SHP77 treated with DMSO at 0.1 percent for 48 hours (cell line): ENCODE measurements around the gene ANKRD23.
"Not testable (repeated sequence)": the region's sequence is repeated elsewhere in the genome, so short reads cannot be mapped to it uniquely, and the experiment has no call there.

Experiments used
- DNase-seq: peaks from one replicate; lab custom pipeline; 2025; lab: John Stamatoyannopoulos, UW

The ANKRD23 gene

GRCh38 chr2:96816127-96816835, 27.5 kb downstream of the ANKRD23 start, which contains the start of gene CNNM3:
Gene CNNM3, plus strand, starts transcription at chr2:96816268. Its CDS starts 10 bp downstream, at chr2:96816278.
- DNase-seq, result peak; percentile 79

- DNase-seq, result no peak
These were observed 28.3 kb downstream of the ANKRD23 start for GRCh38 chr2:96815326-96816126.

DNA sequence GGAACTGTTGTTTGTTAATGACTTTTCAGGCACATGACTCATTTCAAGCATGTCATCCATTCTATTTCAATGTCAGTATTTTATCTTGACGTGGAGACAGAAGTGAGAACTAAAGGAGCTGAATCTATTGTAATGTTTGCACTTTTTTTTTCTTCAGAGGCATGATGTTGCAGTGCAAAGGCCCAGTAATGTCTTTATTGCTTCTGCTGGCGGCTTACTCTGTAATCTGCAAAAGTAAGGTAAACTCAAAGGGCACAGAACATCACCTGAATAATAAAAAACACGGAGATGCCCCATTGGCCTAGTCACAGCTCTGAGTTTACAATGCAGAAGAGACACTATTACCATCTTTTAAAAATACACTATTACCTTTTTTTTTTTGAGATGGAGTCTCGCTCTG, 30.2 kb downstream of the ANKRD23 start:
- no peak for DNase-seq

- no peak for DNase-seq
These were observed 31.9 kb downstream of the ANKRD23 start for GRCh38 chr2:96811917-96812316.

DNA sequence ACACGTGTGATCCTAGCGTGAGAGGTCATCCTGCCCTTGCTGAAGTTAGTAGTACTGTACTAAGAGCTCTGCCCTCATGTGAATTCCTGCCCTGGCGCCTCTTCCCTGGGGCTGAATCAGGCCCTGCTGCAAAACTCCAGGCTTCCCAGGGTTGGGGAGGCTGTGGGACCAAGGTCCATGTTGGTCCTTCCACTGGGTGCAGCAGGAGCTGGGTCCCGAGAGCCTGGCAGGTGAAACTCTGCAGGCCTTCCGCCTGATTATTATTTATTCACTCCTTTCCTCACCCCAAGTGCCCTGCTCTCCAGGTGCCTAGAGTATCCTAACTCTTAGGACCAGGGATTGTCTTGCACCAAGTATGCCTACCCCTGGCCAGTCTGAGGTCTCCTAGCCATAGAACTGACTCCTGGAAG, 33.0 kb downstream of the ANKRD23 start:
- no peak for DNase-seq

GRCh38 chr2:96809951-96810782, 33.7 kb downstream of the ANKRD23 start:
- no peak for DNase-seq

GRCh38 chr2:96809216-96809882, 34.5 kb downstream of the ANKRD23 start:
- no peak for DNase-seq

- DNase-seq, result no peak
These were observed 35.5 kb downstream of the ANKRD23 start for GRCh38 chr2:96808176-96808837.

DNA sequence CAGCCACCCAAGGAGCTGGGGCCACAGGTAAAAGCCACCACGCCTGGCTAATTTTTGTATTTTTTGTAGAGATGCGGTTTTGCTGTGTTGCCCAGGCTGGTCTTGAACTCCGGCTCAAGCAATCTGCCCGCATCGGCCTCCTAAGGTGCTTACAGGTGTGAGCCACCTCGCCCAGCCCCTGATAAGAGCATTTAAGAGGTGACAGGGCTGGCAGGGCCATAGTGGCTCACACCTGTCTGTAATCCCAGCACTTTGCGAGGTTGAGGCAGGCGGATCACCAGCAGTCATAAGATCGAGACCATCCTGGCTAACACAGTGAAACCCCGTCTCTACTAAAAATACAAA, 36.7 kb downstream of the ANKRD23 start:
- DNase-seq, result no peak

- no peak for DNase-seq
These were observed 37.2 kb downstream of the ANKRD23 start for GRCh38 chr2:96806468-96807126.

DNA sequence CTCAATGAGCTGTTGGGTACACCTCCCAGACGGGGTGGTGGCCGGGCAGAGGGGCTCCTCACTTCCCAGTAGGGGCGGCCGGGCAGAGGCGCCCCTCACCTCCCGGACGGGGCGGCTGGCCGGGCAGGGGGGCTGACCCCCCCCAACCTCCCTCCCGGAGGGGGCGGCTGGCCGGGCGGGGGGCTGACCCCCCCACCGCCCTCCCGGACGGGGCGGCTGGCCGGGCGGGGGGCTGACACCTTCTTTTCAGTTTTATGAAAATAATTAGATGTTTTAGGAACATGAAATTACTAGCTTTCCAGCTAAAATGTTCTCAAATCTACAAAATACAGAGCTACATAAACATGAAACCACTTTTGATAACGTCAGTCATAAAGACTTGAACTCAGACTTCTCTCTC, 37.9 kb downstream of the ANKRD23 start:
- not testable (repeated sequence) for DNase-seq

- DNase-seq, result no peak
These were observed 38.8 kb downstream of the ANKRD23 start for GRCh38 chr2:96804986-96805385.

DNA sequence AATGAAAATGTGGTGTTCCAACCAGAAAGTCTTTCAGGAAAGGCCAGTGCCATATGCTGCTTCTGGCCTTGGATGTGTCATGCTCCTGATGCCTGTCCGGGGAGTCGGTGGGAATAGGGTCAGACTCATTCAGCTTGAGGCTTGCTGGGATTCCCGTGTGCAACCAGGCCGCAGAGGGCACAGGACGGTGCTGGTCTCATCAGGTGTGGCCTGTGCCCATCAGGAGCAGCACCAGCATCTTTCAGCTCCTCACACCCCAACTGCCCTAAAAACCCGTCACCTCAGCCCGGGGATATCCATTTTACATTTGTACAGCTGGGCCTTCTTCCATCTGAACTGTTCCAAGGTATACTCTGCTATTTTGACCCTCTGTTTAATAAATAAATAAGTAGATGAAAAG, 41.1 kb downstream of the ANKRD23 start:
- no peak for DNase-seq

DNA sequence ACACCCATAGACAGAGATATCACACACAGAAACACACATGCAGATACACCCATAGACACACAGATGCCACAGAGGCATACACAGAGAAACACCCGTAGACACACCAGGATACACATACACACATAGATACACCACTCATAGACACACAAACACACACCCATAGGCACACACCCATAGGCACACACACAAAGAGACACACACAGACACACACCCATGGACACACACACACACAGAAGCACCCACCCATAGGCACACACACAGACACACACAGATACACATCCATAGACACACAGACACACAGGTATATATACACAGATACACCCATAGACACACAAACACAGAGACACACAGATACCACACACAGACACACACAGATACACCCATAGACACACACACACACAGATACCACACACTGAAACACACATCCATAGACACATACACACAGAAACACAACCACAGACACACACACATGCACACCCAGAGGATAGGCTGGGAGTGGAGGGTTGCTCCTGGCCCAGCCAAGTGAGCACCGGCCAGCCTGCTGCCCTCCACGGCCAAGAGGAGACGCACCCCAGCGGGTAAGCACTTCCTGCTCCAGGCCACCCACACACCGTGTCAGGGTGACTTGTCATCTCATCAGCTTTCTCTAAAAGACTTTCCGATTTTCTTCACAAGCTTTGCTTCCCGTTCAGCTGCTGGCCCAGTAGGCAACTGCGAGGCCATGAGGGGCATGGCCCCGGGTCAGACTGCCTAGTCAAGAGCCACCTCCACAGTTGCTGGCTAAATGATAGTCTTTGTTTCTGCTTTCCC, 41.8 kb downstream of the ANKRD23 start:
- no peak for DNase-seq

DNA sequence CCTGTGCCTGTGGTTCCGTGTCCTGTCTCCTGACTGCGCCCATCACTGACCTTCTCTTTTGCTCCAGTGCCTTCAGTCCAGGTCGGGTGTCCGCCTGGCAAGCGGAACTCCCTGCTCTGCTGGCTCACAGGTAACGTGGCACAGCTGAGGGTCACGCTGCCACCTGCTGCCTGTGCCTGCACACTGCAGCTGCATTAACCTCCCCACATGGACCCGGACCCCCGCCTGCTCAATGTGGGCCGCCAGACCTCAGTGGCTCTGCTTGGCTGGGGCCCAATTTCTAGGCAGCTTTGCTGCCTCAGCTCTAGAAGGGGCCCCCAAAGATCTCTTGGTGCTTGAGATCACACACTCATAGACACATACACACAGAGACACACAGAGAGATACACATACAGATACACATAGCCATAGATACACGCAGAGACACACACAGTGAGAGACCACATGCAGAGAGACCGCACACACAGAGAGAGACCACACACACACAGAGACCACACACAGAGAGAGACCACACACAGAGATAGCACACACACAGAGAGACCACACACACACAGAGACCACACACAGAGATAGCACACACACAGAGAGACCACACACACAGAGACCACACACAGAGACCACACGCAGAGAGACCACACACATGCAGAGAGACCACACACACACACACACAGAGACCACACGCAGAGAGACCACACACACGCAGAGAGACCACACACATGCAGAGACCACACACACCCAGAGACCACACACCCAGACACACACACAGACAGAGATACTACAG, 42.6 kb downstream of the ANKRD23 start:
- peak; percentile 7 for DNase-seq

DNA sequence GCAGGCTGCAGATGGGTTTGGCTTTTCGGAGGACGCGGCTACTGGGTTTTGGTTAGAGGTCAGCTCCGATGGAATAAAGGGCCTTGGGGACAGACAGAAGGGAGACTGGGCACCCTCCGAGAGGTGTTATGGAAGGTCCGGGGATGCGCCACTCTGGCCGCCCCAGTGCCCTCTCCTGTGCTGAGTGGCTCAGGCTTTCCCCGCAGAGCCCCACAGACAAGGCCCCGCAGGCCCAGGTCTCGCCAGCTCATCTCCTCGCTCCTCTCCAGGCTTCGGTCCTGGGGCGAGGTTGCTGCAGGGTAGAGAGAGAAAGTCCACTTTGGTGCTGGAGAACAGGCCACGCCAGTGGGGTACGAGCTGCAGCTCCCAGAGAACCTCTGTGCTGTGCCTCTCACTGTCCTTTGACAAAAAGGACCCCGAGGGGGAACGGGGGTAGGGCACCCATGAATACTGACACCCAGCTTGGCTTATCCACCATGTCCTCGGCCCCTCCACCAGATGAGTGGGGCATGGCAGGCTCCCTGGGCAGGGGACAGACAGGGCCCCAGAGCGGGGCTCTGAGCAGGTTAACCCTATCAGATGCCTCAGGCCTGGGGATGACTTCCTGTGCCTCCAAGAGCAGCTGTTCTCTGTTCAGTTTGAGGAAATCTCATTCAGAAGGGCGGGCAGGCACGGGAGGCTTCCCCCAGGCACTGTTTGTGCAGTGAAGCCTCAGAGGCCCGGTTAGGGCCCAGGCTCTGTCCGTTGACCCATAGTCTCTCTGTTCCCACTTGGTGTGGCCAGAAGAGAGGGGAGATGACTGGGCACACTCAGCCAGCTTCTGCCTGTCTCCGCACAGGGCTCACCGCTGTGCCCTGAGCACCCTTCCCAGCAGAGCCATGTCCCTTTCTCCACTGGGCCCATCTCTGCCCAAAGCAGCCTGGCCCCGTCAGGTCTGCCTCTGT, 43.5 kb downstream of the ANKRD23 start:
- no peak for DNase-seq

DNA sequence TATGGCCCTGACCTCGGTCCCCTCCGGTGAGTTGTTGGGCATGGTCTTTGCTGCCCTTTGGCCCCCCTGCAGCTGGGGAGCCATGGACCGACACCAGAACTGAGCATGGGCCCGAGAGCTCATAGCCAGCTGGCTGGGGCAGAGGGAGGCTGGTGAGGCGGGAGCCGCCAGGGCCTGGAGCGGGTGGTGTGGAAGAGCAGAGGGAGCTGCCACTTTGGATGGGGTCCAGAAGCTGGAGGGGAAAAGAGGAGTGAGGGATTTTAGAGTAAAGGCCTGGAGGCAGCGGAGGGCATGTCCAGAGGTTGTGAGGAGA, 44.2 kb downstream of the ANKRD23 start:
- DNase-seq, result no peak
